Fibroblast of skin of back (primary cell): ENCODE data around the gene STING1. TPM values are rescaled to one million over a fixed set of nuclear protein-coding genes. Genes with fewer than 3 reads are reported as not detected.
"Not testable (repeated sequence)": the region's sequence is repeated elsewhere in the genome, so short reads cannot be mapped to it uniquely, and the experiment has no call there.

Experiments
- DNase-seq: peaks from one replicate; pipeline ENCODE4 v3.0.0-alpha.2; 2013
- polyA plus RNA-seq, 2 experiments: library from polyadenylated mRNA; unstranded; fragments of 120-200 nt; gene quantifications; one replicate each; pipeline ENCODE4 v1.2.1, GENCODE V29; 2013; ENCODE audit not compliant: insufficient read length in 2 of 2

Gene STING1
- polyA plus RNA-seq (2013, experiment 1 of 2; ENCODE audit: insufficient read length), result 90.8 TPM
- 63.1 TPM for polyA plus RNA-seq (2013, experiment 2 of 2; ENCODE audit: insufficient read length)

GRCh38 chr5:139482050-139482889 is at the start of gene STING1:
Gene STING1, minus strand, starts transcription at chr5:139482758. Its CDS starts 1,054 bp downstream, at chr5:139481704.
- peak; percentile 98 for DNase-seq

GRCh38 chr5:139531772-139532169 is 49.2 kb upstream of the STING1 start:
- DNase-seq, result no peak

GRCh38 chr5:139530079-139530478 is 47.5 kb upstream of the STING1 start:
- not testable (repeated sequence) for DNase-seq

- not testable (repeated sequence) for DNase-seq
Observed at GRCh38 chr5:139528695-139529094, 46.1 kb upstream of the STING1 start.

GRCh38 chr5:139527896-139528467 is 45.4 kb upstream of the STING1 start:
- not testable (repeated sequence) for DNase-seq

- not testable (repeated sequence) for DNase-seq
Observed at GRCh38 chr5:139527090-139527470, 44.5 kb upstream of the STING1 start.

- not testable (repeated sequence) for DNase-seq
Observed at GRCh38 chr5:139526309-139527089, 43.9 kb upstream of the STING1 start.

- not testable (repeated sequence) for DNase-seq
Observed at GRCh38 chr5:139525586-139526308, 43.2 kb upstream of the STING1 start.

GRCh38 chr5:139524940-139525585 is 42.5 kb upstream of the STING1 start:
- no peak for DNase-seq

- no peak for DNase-seq
Observed at GRCh38 chr5:139524446-139524845, 41.9 kb upstream of the STING1 start.

GRCh38 chr5:139523635-139524445 is 41.3 kb upstream of the STING1 start:
- DNase-seq, result peak; percentile 27

GRCh38 chr5:139517683-139518564 is 35.4 kb upstream of the STING1 start:
- peak; percentile 84 for DNase-seq

GRCh38 chr5:139514486-139514856 is 31.9 kb upstream of the STING1 start:
- DNase-seq, result no peak

- no peak for DNase-seq
Observed at GRCh38 chr5:139513852-139514485, 31.4 kb upstream of the STING1 start.

- peak; percentile 79 for DNase-seq
Observed at GRCh38 chr5:139513434-139513833, 30.9 kb upstream of the STING1 start.

- DNase-seq, result no peak
Observed at GRCh38 chr5:139512786-139513390, 30.3 kb upstream of the STING1 start.

GRCh38 chr5:139504722-139505121 is 22.2 kb upstream of the STING1 start:
- not testable (repeated sequence) for DNase-seq

- DNase-seq, result not testable (repeated sequence)
Observed at GRCh38 chr5:139503879-139504278, 21.3 kb upstream of the STING1 start.
